T1000 (cell line): ENCODE measurements around the gene SKIC8.
A peak's percentile ranks its signal among the peaks of the same experiment; 100 is the strongest.

Experiments used
- DNase-seq: peaks from one replicate; lab custom pipeline; 2025; ENCODE audit warnings: mixed read lengths; lab: John Stamatoyannopoulos, UW

Gene SKIC8

GRCh38 chr15:78299101-78299930 lies at the start of gene SKIC8:
SKIC8 (minus strand) TSS chr15:78299609; CDS start chr15:78295686, 3,923 bp downstream.
- DNase-seq, result peak; percentile 88

- no peak for DNase-seq
Observed at GRCh38 chr15:78347586-78348543, 48.5 kb upstream of the SKIC8 start.

GRCh38 chr15:78345396-78346125 lies 46.2 kb upstream of the SKIC8 start:
- no peak for DNase-seq

- no peak for DNase-seq
Observed at GRCh38 chr15:78343276-78344060, 44.1 kb upstream of the SKIC8 start.

GRCh38 chr15:78342021-78342420 lies 42.6 kb upstream of the SKIC8 start:
- DNase-seq, result no peak

GRCh38 chr15:78341057-78341987 lies 41.9 kb upstream of the SKIC8 start:
- DNase-seq, result no peak

GRCh38 chr15:78340231-78341056 lies 41.0 kb upstream of the SKIC8 start, which contains the start of gene CRABP1:
CRABP1 (plus strand) TSS chr15:78340353; CDS start chr15:78340429, 76 bp downstream.
- no peak for DNase-seq

- DNase-seq, result no peak
Observed at GRCh38 chr15:78339559-78339958, 40.1 kb upstream of the SKIC8 start.

GRCh38 chr15:78338781-78339180 lies 39.4 kb upstream of the SKIC8 start:
- no peak for DNase-seq

GRCh38 chr15:78335985-78336384 lies 36.6 kb upstream of the SKIC8 start:
- no peak for DNase-seq

GRCh38 chr15:78334845-78335244 lies 35.4 kb upstream of the SKIC8 start:
- no peak for DNase-seq

- no peak for DNase-seq
Observed at GRCh38 chr15:78329625-78330024, 30.2 kb upstream of the SKIC8 start.

GRCh38 chr15:78327466-78327865 lies 28.1 kb upstream of the SKIC8 start:
- DNase-seq, result no peak

GRCh38 chr15:78325092-78325843 lies 25.9 kb upstream of the SKIC8 start:
- no peak for DNase-seq

GRCh38 chr15:78324144-78324543 lies 24.7 kb upstream of the SKIC8 start:
- no peak for DNase-seq

GRCh38 chr15:78323693-78324092 lies 24.3 kb upstream of the SKIC8 start:
- DNase-seq, result no peak

- DNase-seq, result no peak
Observed at GRCh38 chr15:78322724-78323521, 23.5 kb upstream of the SKIC8 start.

GRCh38 chr15:78322243-78322642 lies 22.8 kb upstream of the SKIC8 start:
- DNase-seq, result peak; percentile 62
